8988T (cell line): ENCODE results near the gene TCP1.
"Not testable (repeated sequence)": the region's sequence is repeated elsewhere in the genome, so short reads cannot be mapped to it uniquely, and the experiment has no call there.

Source experiments
- DNase-seq: peaks from one replicate; pipeline ENCODE4 v3.0.0; 2011

Gene TCP1

DNA sequence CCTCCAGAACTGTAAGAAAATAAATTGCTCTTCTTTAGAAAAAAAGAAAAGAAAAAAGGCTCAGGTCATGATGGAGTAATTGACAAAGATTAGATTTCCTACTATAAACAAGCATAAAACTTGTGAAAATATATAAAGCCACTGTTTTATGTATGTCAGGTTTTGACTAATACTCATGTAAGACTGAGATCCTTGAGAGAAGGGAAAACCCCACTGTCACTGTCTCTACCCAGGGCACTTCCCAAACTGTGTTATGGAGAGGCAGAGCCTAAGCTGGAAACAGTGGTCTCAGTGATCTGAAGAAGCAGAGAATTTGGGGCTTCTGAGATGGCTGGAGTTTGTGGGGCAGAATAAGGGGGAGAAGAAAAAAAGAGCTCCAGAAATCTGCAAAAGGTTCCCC is 19.9 kb downstream of the TCP1 start:
- no peak for DNase-seq

DNA sequence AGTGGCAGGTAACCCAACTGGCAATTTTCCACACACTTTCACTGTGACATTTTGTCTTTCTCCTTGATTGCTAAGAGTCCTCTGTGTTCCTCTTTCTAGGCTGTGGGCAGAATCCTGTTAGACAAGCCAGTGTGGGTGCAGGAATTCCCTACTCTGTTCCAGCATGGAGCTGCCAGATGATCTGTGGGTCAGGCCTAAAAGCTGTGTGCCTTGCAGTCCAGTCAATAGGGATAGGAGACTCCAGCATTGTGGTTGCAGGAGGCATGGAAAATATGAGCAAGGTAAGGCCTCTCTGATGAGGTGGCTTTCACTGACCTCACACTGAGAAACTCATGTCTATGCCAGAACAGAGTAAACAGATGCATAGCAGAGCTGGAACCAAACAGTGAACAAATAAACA is 22.5 kb downstream of the TCP1 start:
- no peak for DNase-seq

DNA sequence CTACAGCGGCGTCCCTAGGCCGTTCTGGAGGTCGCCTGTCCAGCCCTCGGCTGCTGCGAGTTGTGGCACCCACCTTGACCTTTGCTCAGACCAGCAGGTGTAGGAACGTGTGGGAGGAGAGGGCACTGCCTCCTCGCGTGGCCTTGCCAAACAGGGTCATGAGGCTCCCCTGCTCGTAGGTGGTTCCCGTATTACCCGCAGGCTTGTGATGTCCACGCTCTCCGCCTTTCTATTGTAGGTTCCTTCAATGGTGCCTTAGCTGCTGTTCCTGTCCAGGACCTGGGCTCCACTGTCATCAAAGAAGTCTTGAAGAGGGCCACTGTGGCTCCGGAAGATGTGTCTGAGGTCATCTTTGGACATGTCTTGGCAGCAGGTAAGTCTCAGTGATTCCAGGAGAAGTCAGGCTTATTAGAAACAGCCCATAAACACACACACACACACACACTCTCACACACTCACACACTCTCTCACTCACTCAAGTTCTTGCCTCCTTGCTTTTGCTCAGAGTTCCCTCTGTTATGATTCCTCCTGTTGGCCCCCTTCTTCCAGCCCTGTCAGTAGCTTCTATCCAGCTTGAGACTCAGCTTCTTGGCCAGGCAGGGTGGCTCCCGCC is 26.6 kb downstream of the TCP1 start:
- DNase-seq = no peak

GRCh38 chr6:159761873-159762680 is 27.3 kb downstream of the TCP1 start, which contains the start of gene ACAT2:
Gene ACAT2 (plus strand): TSS chr6:159762045. CDS start chr6:159762088, 43 bp downstream.
- DNase-seq = peak; percentile 95

DNA sequence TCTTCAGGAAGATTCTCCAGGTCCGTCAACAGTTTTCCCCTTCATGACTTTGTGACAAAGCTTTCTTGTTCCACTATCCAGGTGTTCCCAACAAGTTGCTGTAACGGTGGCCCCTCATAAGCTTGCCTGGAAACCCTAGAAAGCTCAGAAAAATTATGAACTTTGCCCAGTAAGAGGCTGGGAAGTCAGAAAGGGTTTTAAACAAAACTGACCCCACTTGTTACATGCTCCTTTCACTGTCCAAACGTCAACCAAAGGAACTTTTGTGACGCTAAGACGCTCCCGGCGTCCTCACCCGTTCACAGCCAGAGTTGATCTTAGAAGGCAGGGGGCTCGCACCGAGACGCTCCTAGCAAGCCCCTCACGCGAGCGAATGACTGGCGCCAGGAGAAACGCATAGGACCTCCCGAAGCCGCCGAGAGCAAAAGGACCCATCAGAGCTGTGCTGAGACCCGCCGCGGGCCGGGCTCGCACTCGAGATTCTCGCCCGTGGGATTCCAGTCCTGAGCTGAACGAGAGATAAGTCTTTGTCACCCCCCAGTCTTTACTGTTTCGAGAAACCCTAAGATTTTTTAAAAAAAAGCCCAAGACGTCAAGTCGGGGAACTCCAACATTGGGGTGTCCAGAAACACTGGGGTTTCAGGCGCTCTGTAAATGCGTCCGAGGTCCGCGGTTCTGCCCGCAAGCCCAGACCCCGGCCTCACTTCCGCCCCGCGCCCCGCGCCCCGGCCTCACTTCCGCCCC is 28.1 kb downstream of the TCP1 start:
- DNase-seq = no peak

GRCh38 chr6:159760602-159761057 is 28.8 kb downstream of the TCP1 start:
- peak; percentile 51 for DNase-seq

DNA sequence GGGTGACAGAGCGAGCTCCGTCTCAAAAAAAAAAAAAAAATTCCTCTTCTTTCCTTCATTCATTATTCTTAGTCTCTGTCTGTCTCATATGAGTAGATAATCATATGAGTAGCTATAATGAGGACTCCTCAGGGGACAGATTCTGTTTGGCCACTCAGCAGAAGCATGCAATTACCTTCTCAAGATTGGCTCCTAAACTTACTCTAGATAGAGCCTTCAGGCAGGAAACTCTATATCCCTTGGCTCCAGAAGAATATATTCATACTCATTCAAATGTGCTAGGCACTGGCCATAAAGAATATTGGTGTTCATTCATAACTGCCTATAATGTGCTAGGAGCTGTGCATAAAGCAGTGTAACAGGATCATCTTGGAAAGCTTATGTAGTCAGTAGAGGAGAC is 29.8 kb downstream of the TCP1 start:
- no peak for DNase-seq

DNA sequence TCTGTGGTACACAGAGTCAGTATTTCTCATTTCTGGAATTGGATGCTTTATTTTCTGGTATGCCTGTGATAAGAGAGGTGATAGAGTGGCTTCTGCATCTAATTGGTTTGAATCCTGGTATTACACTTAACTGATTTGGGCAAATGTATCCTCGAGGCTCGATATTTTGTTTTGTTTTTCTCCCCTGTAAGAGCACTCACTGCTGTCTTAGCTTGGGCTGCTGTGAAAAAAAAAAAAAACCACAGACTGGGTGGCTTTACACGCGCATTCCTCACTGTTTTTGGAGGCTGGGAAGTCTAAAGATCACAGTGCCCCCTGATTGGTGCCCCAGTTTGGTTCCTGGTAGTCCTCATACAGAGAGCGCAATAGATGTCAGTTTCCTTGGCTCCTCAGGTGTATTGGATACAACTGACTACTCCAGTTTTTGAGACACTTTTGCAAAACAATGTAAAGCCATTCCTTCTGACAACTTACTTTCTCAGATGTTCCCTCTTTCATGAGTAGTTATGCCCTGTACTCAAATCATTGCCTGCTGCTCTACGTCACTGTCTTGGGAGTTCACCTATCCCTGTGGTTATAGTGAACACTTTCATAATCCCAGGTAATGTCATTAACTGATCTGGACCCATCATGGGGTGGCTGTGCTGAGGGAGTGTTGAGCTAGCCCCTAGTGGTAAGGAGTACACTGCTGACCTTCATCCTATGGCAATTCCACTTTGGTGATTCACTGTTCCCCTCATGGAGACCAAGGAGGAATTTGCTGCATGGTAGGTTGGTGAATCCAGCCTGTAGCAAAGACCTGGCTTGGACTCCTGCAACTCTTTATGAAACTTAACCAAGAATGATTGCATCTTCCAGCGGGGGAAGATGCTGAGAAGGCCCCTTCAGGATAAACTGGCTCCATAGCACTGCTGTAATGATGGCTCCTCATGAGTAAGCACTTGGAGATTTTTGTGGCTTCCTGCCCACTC is 31.1 kb downstream of the TCP1 start:
- no peak for DNase-seq

GRCh38 chr6:159756508-159756907 is 32.9 kb downstream of the TCP1 start:
- DNase-seq = no peak

GRCh38 chr6:159754959-159755914 is 34.2 kb downstream of the TCP1 start:
- no peak for DNase-seq

DNA sequence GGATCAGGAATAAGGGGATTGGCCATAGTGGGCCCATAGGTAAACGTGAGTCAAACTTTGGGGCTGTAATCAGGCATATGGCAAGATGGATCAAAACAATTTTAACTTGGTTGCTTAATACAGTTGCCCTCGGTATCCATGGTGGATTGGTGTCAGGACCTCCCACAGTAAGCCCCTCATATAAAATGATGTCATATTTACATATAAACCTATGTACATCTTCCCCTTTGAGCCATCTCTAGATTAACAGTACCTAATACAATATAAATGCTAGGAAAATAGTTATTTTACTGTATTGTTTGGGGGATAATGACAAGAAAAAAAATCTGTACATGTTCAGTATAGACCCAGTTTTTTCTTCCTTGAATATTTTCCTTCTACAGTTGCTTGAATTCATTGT is 35.0 kb downstream of the TCP1 start:
- no peak for DNase-seq

GRCh38 chr6:159753081-159753872 is 36.1 kb downstream of the TCP1 start:
- DNase-seq = no peak

DNA sequence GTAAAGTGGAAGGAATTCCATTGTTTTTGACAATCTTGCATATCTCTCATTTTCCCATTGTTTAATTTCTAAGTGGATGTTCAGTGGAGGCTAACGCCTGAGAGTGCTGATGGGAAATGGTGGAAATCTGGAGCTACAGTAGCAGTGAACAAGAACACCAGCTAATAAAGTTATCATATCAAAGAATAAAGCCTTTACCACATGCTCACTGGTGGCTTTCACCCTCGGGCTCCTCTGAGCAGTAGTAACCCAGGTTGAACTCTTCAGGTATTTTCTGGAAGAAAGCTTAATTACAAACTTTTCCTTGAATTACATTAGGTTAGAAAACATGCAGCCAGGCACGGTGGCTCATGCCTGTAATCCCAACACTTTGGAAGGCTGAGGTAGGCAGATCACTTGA is 38.0 kb downstream of the TCP1 start:
- no peak for DNase-seq

DNA sequence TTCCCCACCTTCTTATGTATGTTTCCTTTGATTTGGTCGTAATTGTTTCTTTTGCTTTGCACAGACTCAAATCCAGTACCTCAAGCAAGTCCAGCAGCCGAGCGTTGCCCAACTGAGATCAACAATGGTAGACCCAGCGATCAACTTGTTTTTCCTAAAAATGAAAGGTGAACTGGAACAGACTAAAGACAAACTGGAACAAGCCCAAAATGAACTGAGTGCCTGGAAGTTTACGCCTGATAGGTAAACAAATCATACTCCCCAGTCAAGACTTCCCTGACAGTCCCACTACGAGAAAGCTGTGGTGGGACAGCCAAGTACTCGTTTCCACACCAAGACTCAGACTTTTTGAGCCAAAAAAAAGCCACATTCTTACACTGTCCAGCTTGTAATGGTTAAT is 41.3 kb downstream of the TCP1 start:
- DNase-seq = not testable (repeated sequence)

DNA sequence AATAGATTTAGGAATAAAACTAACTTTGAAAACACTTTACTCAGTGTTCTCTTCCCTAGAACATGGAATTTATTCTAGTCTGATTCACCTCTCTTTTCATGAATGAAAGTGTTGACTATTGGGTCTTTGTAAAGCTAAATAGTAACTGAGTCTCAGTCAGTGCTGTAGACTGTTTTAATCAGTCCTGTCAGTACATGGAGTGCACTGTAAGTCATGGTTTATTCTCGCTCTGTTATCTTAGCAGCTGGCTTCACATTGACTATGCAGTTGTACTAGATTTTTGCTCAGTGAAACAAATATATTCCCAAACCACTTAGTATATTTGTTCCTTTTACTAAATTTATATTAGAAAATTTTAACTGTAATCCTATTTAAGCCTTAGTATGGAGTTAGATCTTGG is 42.6 kb downstream of the TCP1 start:
- DNase-seq = no peak

DNA sequence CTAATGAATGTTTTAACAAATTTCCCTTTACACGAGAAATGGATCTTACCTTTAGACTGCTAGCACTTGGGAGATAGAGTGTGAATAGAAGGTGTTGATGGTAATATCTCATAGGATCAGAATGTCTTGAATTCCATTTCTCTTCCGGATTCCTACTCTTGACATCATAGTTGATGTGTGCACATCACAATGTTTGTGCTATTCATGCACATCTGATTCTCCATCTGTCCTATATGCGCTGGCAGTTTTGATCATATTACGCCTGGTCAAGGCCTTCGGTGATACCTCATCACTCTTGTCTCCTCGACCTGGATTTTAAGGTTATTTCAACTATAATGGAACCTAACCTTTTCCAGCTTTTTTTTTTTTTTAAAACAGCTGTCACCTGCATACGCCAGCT is 44.3 kb downstream of the TCP1 start:
- no peak for DNase-seq

DNA sequence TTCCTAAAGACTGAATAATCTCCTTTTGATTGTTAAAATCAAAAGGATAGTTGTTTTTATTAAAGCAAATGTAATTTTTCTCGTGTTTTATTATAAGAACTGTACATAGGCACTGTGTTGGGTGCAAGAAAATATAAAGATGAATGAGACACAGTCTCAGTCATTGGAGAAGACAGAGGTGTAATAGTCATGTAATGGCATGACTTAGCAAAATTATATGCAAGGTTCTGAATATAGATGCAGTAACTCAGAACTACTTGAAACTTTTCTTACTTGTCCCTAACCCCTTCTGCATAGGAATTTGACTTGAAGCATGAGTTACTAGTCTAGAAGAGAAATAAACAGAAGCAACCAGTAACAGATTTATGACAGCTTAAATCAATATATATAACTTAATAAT is 47.2 kb downstream of the TCP1 start:
- DNase-seq = no peak

GRCh38 chr6:159739341-159739740 is 50.1 kb downstream of the TCP1 start:
- no peak for DNase-seq

DNA sequence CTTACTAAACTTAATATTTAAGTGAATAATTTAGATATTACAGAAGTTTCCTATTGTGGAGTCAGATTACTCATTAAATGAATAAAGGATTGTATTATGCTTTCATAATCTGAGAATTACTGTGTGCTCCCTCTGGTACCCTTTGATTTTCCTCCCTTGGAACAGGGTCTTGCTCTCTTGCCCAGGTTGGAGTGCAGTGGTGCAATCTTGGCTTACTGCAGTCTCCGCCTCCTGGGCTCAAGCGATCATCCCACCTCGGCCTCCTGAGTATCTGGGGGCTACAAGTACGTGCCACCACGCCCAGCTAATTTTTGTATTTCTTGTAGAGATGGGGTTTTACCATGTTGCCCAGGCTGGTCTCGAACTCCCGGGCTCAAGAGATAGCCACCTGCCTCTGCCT is 52.5 kb downstream of the TCP1 start:
- no peak for DNase-seq

DNA sequence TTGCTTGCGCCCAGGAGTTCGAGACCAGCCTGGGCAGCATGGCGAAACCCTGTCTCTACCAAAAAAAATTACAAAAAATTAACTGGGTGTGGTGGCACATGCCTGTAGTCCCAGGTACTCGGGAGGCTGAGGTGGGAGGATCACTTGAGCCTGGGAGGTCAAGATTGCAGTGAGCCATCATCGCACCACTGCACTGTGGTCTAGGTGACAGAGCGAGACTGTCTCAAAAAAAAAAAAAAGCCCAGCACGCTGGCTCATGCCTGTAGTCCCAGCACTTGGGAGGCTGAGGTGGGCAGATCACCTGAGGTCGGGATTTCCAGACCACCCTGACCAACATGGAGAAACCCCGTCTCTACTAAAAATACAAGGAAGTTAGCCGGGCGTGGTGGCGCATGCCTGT is 56.0 kb downstream of the TCP1 start:
- not testable (repeated sequence) for DNase-seq
